HG02678 (cell line): ENCODE data around the gene KIF7.
"Not testable (repeated sequence)": the region's sequence is repeated elsewhere in the genome, so short reads cannot be mapped to it uniquely, and the experiment has no call there.

Source experiments
- ATAC-seq: cut with Tn5 transposase; IDR thresholded peaks from one replicate; pipeline ENCODE4 v1.9.1; 2021; ENCODE audit warnings: mild to moderate bottlenecking, moderate library complexity; ENCODE audit not compliant: unreplicated experiment

The KIF7 gene

GRCh38 chr15:89654847-89655805 lies at the start of gene KIF7:
KIF7 (minus strand) TSS chr15:89655467; CDS start chr15:89652930, 2,537 bp downstream.
- ATAC-seq: no peak

GRCh38 chr15:89704411-89704810 lies 49.1 kb upstream of the KIF7 start:
- ATAC-seq: no peak

- ATAC-seq: no peak
Measured at GRCh38 chr15:89695198-89695597, 39.9 kb upstream of the KIF7 start.

GRCh38 chr15:89693696-89694095 lies 38.4 kb upstream of the KIF7 start:
- no peak for ATAC-seq

GRCh38 chr15:89693091-89693490 lies 37.8 kb upstream of the KIF7 start:
- no peak for ATAC-seq

GRCh38 chr15:89690276-89691218 lies 35.3 kb upstream of the KIF7 start, which contains the start of the genes PEX11A and WDR93:
PEX11A (minus strand) TSS chr15:89690754; CDS start chr15:89690632, 122 bp downstream.
WDR93 (plus strand) TSS chr15:89690811; CDS start chr15:89701747, 10,936 bp downstream.
- peak; percentile 90 for ATAC-seq

GRCh38 chr15:89689930-89690275 lies 34.6 kb upstream of the KIF7 start:
- not testable (repeated sequence) for ATAC-seq

GRCh38 chr15:89686522-89686921 lies 31.3 kb upstream of the KIF7 start:
- ATAC-seq: no peak

GRCh38 chr15:89685995-89686394 lies 30.7 kb upstream of the KIF7 start:
- no peak for ATAC-seq

GRCh38 chr15:89681146-89681545 lies 25.9 kb upstream of the KIF7 start:
- no peak for ATAC-seq

- ATAC-seq: no peak
Measured at GRCh38 chr15:89680282-89680873, 25.1 kb upstream of the KIF7 start.

GRCh38 chr15:89679212-89679611 lies 23.9 kb upstream of the KIF7 start, which contains the start of gene PLIN1:
PLIN1 (minus strand) TSS chr15:89679367; CDS start chr15:89677489, 1,878 bp downstream.
- no peak for ATAC-seq

GRCh38 chr15:89677381-89677780 lies 22.1 kb upstream of the KIF7 start:
- ATAC-seq: no peak

GRCh38 chr15:89675606-89676005 lies 20.3 kb upstream of the KIF7 start:
- ATAC-seq: no peak

- no peak for ATAC-seq
Measured at GRCh38 chr15:89674526-89674925, 19.3 kb upstream of the KIF7 start.

GRCh38 chr15:89673165-89673512 lies 17.9 kb upstream of the KIF7 start:
- no peak for ATAC-seq

- ATAC-seq: no peak
Measured at GRCh38 chr15:89672221-89673164, 17.2 kb upstream of the KIF7 start.

GRCh38 chr15:89671687-89672086 lies 16.4 kb upstream of the KIF7 start:
- ATAC-seq: no peak

GRCh38 chr15:89670971-89671560 lies 15.8 kb upstream of the KIF7 start:
- ATAC-seq: no peak
